Hepatocyte (in vitro differentiated cells): Measurements from ENCODE around the gene APOM.

Experiments used
- EZH2phosphoT487 ChIP-seq: fragments of 200-600 bp; sonication (generic); IDR thresholded peaks from one replicate; pipeline ENCODE4 v1.6.1; 2018; ENCODE audit warnings: antibody characterized with exemption, mild to moderate bottlenecking, low read depth, moderate library complexity; ENCODE audit not compliant: unreplicated experiment, severe bottlenecking
- TF ChIP-seq, protein P1 (sequence below): fragments of 200-600 bp; sonication (generic); IDR thresholded peaks from 2 replicates; pipeline ENCODE4 v1.5.1; 2016; ENCODE audit warnings: antibody characterized with exemption, mild to moderate bottlenecking; ENCODE audit not compliant: poor library complexity

DNA sequence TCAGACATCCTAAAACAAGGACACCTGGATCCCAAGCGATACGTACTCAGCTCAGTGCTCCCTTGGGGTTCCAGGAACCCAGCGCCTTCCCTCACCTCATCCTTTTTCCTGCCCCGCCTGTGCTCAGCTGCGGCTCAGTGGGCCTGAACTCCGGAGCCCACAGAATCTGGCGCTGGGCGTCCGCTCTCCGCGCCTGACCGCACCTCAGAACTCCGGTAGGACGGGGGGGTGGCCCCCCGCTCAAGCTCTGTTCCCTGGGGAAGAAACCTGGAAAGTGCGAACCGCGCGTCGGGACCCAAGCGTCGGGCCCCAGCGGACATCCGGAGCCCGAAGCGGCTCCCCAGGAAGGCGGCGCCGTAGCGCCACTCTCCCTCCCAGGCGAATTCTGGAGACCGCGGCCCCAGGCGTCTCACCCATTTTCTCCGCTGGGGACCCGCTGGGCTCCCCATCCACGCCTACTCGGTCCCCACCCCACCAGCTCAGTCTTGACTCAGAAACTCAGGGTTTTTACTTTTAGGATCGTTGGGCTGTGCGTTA, 25.5 kb downstream of the APOM start:
- TF ChIP-seq EZH2phosphoT487, result no peak
- TF ChIP-seq, protein P1, sequence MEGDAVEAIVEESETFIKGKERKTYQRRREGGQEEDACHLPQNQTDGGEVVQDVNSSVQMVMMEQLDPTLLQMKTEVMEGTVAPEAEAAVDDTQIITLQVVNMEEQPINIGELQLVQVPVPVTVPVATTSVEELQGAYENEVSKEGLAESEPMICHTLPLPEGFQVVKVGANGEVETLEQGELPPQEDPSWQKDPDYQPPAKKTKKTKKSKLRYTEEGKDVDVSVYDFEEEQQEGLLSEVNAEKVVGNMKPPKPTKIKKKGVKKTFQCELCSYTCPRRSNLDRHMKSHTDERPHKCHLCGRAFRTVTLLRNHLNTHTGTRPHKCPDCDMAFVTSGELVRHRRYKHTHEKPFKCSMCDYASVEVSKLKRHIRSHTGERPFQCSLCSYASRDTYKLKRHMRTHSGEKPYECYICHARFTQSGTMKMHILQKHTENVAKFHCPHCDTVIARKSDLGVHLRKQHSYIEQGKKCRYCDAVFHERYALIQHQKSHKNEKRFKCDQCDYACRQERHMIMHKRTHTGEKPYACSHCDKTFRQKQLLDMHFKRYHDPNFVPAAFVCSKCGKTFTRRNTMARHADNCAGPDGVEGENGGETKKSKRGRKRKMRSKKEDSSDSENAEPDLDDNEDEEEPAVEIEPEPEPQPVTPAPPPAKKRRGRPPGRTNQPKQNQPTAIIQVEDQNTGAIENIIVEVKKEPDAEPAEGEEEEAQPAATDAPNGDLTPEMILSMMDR, result peak; percentile 8
